ENCODE data around the gene ARHGEF4. TPM values are rescaled to one million over a fixed set of nuclear protein-coding genes. Genes with fewer than 3 reads are reported as not detected.

Gene ARHGEF4
- total RNA-seq, 1 experiment from 2014 or later, result 12.6 TPM

DNA sequence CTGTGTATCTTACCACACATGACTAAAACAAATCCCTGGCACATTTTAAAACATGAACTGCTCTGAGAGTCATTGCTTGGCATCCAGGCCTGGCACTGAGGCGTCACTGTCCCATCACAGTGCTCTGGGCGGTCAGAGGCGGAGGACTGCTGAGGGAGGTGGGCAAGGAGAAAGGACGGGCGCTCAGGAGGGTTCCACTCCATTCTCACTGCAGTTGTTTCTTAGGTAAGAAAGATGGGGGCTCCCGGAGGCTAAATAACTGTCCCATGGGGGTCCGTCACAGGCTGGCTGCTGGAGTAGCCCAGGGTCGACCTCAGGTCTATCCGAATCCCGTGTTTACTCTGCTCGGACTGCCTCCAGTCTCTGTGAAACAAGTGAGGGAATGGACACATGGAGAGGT, 139.0 kb downstream of the ARHGEF4 start:
- no peak overlapping the region for H3K27ac Mint-ChIP-seq
- H3K79me1 ChIP-seq (ENCODE audit: insufficient read depth, low read depth, low read length, poor library complexity, severe bottlenecking), result no peaks in the 10 kb centered on the region
- H2AK5ac ChIP-seq (ENCODE audit: insufficient read length, low read length), result no peak overlapping the region
- no peaks in the 10 kb centered on the region for H3K27me3 Mint-ChIP-seq (ENCODE audit: low read depth)
- no peaks in the 10 kb centered on the region for H4K20me1 ChIP-seq (ENCODE audit: control insufficient read depth, insufficient read depth, insufficient read length)
- no peaks in the 10 kb centered on the region for H3K27me3 ChIP-seq (ENCODE audit: insufficient read depth, low read length)
- H3K4me3 Mint-ChIP-seq, result no peak overlapping the region
- H3K36me3 Mint-ChIP-seq (ENCODE audit: insufficient read depth in 1 of 3, low read depth in 3 of 3), result peaks cover 0 to 2% (median 2%) of the 10 kb centered on the region in 3 experiments; a peak in 5 of 7 replicates
- no peak overlapping the region for H2BK12ac ChIP-seq (ENCODE audit: insufficient read length, low read depth, low read length)
- no peaks in the 10 kb centered on the region for H3K4me1 ChIP-seq (ENCODE audit: insufficient read depth, low read length)
- peaks cover 16% of the 10 kb centered on the region for H3K9me3 ChIP-seq (ENCODE audit: control insufficient read depth, low read depth, low read length)
- no peaks in the 10 kb centered on the region for H3K23me2 ChIP-seq (ENCODE audit: insufficient read length, low read depth, low read length, poor library complexity, severe bottlenecking)
- no peak overlapping the region for H3T11ph ChIP-seq (ENCODE audit: low read length)
- no peaks in the 10 kb centered on the region for H3K4me1 Mint-ChIP-seq
- no peak overlapping the region for H3K9ac ChIP-seq (ENCODE audit: extremely low read depth, insufficient read length, low read length)
- no peaks in the 10 kb centered on the region for H3K79me2 ChIP-seq (ENCODE audit: insufficient read depth, low read length)
- H3K9me3 Mint-ChIP-seq, result peaks cover 0 to 4% of the 10 kb centered on the region in 2 experiments; a peak in 3 of 5 replicates
- H2BK15ac ChIP-seq (ENCODE audit: low read depth, low read length), result no peak overlapping the region
- no peak overlapping the region for H3K23ac ChIP-seq (ENCODE audit: insufficient read length, low read depth, low read length)
- no peak for TF ChIP-seq CTCF (conservative IDR thresholded peaks at IDR 0.05)
- no CpG with 5 or more reads among the region's 11 CpGs for WGBS (ENCODE audit: extremely low coverage, insufficient read length, low lambda C conversion rate)
- no peak overlapping the region for H3K14ac ChIP-seq (ENCODE audit: insufficient read depth, low read length)
- no peak overlapping the region for H3K18ac ChIP-seq (ENCODE audit: insufficient read length, low read depth, low read length)
- H2BK20ac ChIP-seq (ENCODE audit: low read depth, low read length, poor library complexity, severe bottlenecking), result no peak overlapping the region
- no peak overlapping the region for H4K5ac ChIP-seq (ENCODE audit: insufficient read length, low read depth, low read length)
- H2BK5ac ChIP-seq (ENCODE audit: insufficient read length, low read length), result no peak overlapping the region
- no peak overlapping the region for H4K8ac ChIP-seq (replicated peaks; ENCODE audit: insufficient read length, low read depth, low read length)
- H3K4ac ChIP-seq (ENCODE audit: low read depth, low read length), result no peak overlapping the region
- no peak for DNase-seq
- H2BK120ac ChIP-seq (ENCODE audit: low read depth, low read length, poor library complexity, severe bottlenecking), result no peak overlapping the region
- H3K27ac ChIP-seq (ENCODE audit: insufficient read length, low read depth, low read length), result no peak overlapping the region
- H4K91ac ChIP-seq (ENCODE audit: insufficient read length, low read depth, low read length), result no peak overlapping the region
- H3K56ac ChIP-seq (ENCODE audit: insufficient read length, low read depth, low read length), result no peak overlapping the region
- H3K4me2 ChIP-seq (ENCODE audit: insufficient read depth, insufficient read length, low read length), result no peak overlapping the region
- no peak overlapping the region for H2AFZ ChIP-seq (ENCODE audit: low read length)
